HG02623 (cell line): Measurements from ENCODE around the gene CLIC1.

Source experiments
- ATAC-seq: cut with Tn5 transposase; IDR thresholded peaks from one replicate; pipeline ENCODE4 v1.9.1; 2021; ENCODE audit warnings: moderate library complexity; ENCODE audit not compliant: unreplicated experiment

The CLIC1 gene

GRCh38 chr6:31736021-31736767 lies at the start of gene CLIC1:
Gene CLIC1, minus strand, starts transcription at chr6:31736530. Its CDS starts 230 bp downstream, at chr6:31736300.
- ATAC-seq, result peak; percentile 22

DNA sequence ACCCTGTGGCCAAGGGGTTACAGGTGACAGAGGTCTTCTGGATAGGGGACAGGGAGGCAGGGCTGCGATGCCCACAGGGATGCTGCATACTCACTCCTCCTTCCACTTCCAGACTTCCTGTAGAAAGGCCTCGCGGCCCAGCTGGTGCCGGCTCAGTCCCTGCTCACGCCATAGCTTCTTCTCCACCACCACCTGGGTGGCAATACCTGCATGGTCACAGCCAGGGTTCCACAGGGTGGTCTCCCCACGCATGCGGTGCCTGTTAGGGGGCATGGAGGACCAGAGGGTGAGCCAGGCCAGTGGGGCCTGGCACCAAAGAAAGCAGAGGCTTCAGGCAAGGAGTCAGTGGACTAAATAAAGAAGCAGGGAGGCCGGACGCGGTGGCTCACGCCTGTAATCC lies 49.1 kb upstream of the CLIC1 start:
- no peak for ATAC-seq

- no peak for ATAC-seq
Observed at GRCh38 chr6:31784098-31784925, 48.0 kb upstream of the CLIC1 start.

GRCh38 chr6:31782126-31782855 lies 46.0 kb upstream of the CLIC1 start:
- ATAC-seq, result no peak

- ATAC-seq, result no peak
Observed at GRCh38 chr6:31781244-31782125, 45.2 kb upstream of the CLIC1 start.

DNA sequence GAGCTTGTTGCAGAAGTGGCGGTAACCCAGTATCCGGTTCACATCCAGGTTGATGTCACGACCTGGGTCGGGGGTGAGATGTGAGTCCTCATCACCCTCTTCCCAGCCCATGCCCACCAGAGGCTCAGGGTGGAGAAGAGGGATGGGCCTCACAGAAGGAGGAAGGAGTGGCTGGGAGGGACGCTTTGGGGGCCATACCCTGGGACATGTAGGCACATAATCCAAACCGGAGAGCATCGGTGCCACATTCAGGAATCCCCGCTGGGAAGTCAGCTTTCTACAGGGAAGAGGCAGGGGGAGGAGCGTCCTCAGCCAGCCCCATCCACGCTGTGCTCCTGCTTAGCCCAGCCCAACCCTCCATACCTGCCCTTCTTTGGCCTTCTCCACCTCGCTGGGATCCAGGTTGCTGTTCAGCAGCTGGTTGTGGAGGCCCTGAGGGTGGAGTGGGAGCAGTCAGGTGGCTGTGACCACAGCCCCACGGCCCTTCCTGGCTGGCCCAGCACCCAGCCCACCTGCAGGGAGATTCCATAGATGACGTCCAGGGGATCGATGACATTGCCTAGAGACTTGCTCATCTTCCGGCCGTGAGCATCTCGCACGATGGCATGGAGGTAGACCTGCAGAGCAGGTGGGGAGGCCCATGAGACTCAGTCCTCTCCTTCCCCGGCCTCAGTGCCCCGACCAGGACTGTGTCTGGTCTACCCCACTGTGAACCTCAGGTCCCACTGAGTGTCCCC lies 44.3 kb upstream of the CLIC1 start:
- ATAC-seq, result no peak

DNA sequence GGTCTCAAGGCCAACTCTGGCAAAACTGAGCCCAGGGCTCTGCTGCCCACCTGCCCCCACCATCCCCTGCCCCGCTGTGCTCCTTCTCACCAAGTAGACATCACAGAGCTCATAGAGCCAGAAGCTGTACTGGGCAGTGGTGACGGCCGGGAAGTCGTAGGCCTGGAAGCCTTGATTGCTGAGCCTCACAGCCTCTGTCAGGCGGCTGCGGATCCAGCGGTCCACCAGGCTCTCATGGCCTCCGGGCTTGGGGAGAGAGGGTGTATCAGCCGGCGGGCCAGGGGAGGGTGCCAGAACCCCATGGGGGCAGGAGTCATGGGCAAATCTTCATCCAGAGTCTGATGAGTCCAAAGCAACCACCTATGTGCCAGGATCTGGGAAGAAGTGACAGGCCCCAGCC lies 43.6 kb upstream of the CLIC1 start:
- no peak for ATAC-seq

DNA sequence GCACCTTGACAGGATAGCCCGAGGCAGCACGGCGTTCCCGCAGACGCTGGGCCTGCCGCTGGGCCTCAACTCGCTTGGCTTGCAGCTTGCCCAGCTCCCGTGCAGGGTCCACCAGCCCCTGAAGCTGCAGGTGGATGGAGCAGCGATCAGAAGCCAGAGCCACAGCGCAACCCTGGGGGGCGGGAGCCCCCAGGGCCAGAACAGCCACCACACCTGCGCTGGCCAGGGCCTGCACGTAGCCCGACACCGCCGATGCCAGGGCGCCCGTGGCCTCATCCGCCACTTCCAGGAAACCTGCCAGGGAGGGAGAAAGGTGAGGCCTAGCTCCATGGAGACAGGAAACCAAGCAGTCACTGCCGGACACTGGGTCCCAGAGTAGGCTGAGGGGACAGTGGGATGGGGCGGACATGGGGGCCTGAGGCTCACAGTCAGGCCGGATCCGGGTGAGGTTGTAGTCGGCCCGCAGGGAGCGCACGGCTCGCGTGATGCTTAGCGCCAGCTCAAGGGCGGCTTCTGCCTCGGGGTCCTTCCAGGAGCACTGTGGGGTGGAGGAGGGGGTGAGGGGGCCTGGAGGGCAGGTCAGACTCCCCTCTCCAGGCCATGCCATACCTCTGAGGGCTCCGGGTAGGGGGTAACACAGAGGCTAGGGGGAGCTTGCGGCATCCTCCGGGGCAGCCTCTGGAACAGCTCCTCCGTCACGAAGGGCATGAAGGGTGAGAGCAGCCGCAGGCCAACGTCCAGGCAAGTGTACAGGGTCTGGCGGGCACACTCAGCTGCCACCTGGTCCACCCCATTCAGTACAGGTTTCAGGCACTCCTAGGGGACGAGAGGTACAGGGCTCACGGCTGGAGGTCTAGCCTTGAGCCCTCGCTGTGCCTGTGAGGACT lies 42.9 kb upstream of the CLIC1 start:
- no peak for ATAC-seq

GRCh38 chr6:31778193-31778592 lies 41.9 kb upstream of the CLIC1 start:
- no peak for ATAC-seq

DNA sequence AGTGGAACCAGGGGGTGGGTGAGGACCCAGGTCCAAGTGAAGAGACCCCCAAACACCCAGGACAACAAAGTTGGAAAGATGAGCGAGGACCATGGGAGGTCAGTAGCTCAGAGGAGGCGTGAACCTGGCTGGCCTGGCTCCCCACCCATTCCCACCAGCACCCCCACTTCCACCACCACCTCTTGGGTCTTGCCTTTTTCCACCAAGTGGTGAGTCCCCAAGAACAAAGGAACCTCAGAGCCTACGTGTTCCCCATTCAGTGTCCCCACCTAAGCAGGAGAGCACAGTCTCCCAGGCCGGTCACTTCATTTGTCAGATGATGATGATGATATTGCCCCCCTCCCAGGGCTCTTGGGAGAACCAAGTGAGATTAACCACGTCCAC lies 41.3 kb upstream of the CLIC1 start:
- ATAC-seq, result no peak

DNA sequence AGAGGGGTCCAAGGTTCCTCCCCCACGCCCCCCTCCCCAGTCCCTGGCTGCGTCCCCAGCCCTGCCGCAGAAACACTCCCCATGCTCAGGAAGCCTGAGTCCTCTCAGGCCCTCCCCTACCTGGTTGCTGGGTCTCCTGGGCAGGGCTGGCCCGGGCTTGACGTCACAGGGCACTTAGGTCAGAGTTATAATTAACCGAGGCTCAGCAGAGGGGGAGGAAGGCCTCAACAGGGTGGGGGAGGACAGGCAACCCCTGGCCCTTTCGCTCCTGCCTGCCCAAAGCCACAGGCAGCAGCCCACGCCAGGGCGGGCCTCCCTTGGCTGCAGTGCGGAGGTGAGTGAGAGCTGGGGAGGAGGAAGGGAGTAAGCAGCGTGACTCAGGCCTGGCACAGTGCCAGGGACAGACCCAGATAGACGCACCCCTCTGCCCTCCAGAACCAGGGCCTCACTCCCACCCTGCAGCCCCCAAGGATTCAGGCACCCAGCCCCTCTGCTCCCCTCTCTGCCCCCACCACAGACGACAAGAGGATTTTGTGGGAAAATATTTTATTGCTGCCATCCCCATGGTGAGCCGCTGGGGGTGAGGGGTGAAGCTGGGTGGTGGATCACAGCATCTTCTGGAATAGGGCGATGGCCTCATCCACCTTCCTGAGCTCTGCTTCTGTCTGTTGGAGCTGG lies 40.8 kb upstream of the CLIC1 start, which contains the start of gene VWA7:
Gene VWA7, minus strand, starts transcription at position 340 of the 678 bp plus-strand sequence. CDS start 549 bp downstream, outside the sequence.
- peak; percentile 61 for ATAC-seq

GRCh38 chr6:31776485-31776988 lies 40.2 kb upstream of the CLIC1 start:
- no peak for ATAC-seq

GRCh38 chr6:31775633-31776484 lies 39.5 kb upstream of the CLIC1 start:
- ATAC-seq, result no peak

DNA sequence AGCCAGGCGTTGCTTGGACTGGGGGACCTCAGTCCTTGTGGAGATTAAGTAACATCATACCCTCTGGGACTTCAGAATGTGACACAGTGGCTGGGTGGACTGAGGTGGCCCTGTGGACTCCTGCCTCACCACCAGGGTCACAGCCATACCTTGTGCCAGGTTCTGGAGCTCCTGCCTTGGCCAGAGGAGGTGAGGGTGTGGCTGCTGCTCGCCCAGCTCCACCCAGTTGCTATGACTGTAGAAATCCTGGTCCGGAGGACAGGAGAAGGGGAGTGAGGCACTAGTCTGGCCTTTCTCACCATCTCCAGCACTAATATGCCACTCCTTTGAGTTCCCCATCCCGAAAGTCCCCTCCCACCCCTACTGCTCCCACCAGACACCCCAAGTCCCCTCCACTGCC lies 38.9 kb upstream of the CLIC1 start:
- ATAC-seq, result no peak

GRCh38 chr6:31771992-31772358 lies 35.6 kb upstream of the CLIC1 start:
- no peak for ATAC-seq

- no peak for ATAC-seq
Observed at GRCh38 chr6:31770860-31771259, 34.5 kb upstream of the CLIC1 start.

GRCh38 chr6:31769684-31770371 lies 33.5 kb upstream of the CLIC1 start:
- no peak for ATAC-seq
